Measurements from ENCODE around the gene CCDC183.
"Not testable (repeated sequence)": the region's sequence is repeated elsewhere in the genome, so short reads cannot be mapped to it uniquely, and the experiment has no call there.

The CCDC183 gene

GRCh38 chr9:136796238-136796774 is at the start of gene CCDC183:
TSS of gene CCDC183 (plus strand) at chr9:136796338. CDS start at chr9:136796398, 60 bp downstream.
- no peak for DNase-seq (ENCODE audit: low spot score)

GRCh38 chr9:136746621-136747020 is 49.5 kb upstream of the CCDC183 start:
- no peak for DNase-seq (ENCODE audit: low spot score)

GRCh38 chr9:136747161-136748060 is 48.7 kb upstream of the CCDC183 start:
- DNase-seq (ENCODE audit: low spot score): no peak

- no peak for DNase-seq (ENCODE audit: low spot score)
These were observed 47.9 kb upstream of the CCDC183 start, which contains the start of gene LCN6 for GRCh38 chr9:136748201-136748600. TSS of gene LCN6 (minus strand) at chr9:136748525. CDS start at chr9:136748483, 42 bp downstream.

- DNase-seq (ENCODE audit: low spot score): no peak
These were observed 47.2 kb upstream of the CCDC183 start for GRCh38 chr9:136748666-136749611.

GRCh38 chr9:136750526-136750925 is 45.6 kb upstream of the CCDC183 start:
- DNase-seq (ENCODE audit: low spot score): no peak

GRCh38 chr9:136751244-136751643 is 44.9 kb upstream of the CCDC183 start:
- no peak for DNase-seq (ENCODE audit: low spot score)

GRCh38 chr9:136751814-136752213 is 44.3 kb upstream of the CCDC183 start:
- no peak for DNase-seq (ENCODE audit: low spot score)

GRCh38 chr9:136753371-136754058 is 42.6 kb upstream of the CCDC183 start:
- no peak for DNase-seq (ENCODE audit: low spot score)

- DNase-seq (ENCODE audit: low spot score): no peak
These were observed 42.0 kb upstream of the CCDC183 start for GRCh38 chr9:136754059-136754572.

- DNase-seq (ENCODE audit: low spot score): no peak
These were observed 41.4 kb upstream of the CCDC183 start for GRCh38 chr9:136754626-136755301.

- not testable (repeated sequence) for DNase-seq (ENCODE audit: low spot score)
These were observed 40.6 kb upstream of the CCDC183 start for GRCh38 chr9:136755302-136756133.

GRCh38 chr9:136756134-136756438 is 40.1 kb upstream of the CCDC183 start:
- DNase-seq (ENCODE audit: low spot score): no peak

GRCh38 chr9:136756836-136757235 is 39.3 kb upstream of the CCDC183 start:
- no peak for DNase-seq (ENCODE audit: low spot score)

- DNase-seq (ENCODE audit: low spot score): no peak
These were observed 38.8 kb upstream of the CCDC183 start for GRCh38 chr9:136757328-136757727.

GRCh38 chr9:136757751-136758140 is 38.4 kb upstream of the CCDC183 start:
- no peak for DNase-seq (ENCODE audit: low spot score)

GRCh38 chr9:136759001-136759400 is 37.1 kb upstream of the CCDC183 start:
- no peak for DNase-seq (ENCODE audit: low spot score)

GRCh38 chr9:136759436-136760325 is 36.5 kb upstream of the CCDC183 start:
- DNase-seq (ENCODE audit: low spot score): no peak

- no peak for DNase-seq (ENCODE audit: low spot score)
These were observed 35.7 kb upstream of the CCDC183 start for GRCh38 chr9:136760424-136760823.

All from hematopoietic multipotent progenitor cell treated with erythropoietin and hydrocortisone succinate and interleukin-3 and kit ligand, for 17 days (in vitro differentiated cells).